ENCODE results near the gene BEND7.
"Not testable (repeated sequence)": the region's sequence is repeated elsewhere in the genome, so short reads cannot be mapped to it uniquely, and the experiment has no call there.

Gene BEND7

GRCh38 chr10:13528875-13529713 is at the start of gene BEND7:
BEND7 (minus strand) TSS chr10:13529014; CDS start chr10:13528533, 481 bp downstream.
- no peak for DNase-seq (ENCODE audit: low read depth in 2 of 2)

GRCh38 chr10:13573960-13574359 is 45.1 kb upstream of the BEND7 start:
- DNase-seq (ENCODE audit: low read depth in 2 of 2), result no peak

GRCh38 chr10:13571541-13571940 is 42.7 kb upstream of the BEND7 start:
- no peak for DNase-seq (ENCODE audit: low read depth in 2 of 2)

- no peak for DNase-seq (ENCODE audit: low read depth in 2 of 2)
These were observed 38.2 kb upstream of the BEND7 start for GRCh38 chr10:13567030-13567429.

- DNase-seq (ENCODE audit: low read depth in 2 of 2), result no peak
These were observed 35.8 kb upstream of the BEND7 start for GRCh38 chr10:13564576-13564975.

- no peak for DNase-seq (ENCODE audit: low read depth in 2 of 2)
These were observed 34.9 kb upstream of the BEND7 start for GRCh38 chr10:13563481-13564445.

GRCh38 chr10:13560597-13560996 is 31.8 kb upstream of the BEND7 start:
- DNase-seq (ENCODE audit: low read depth in 2 of 2), result no peak

GRCh38 chr10:13559124-13559700 is 30.4 kb upstream of the BEND7 start:
- no peak for DNase-seq (ENCODE audit: low read depth in 2 of 2)

GRCh38 chr10:13555884-13556510 is 27.2 kb upstream of the BEND7 start:
- no peak for DNase-seq (ENCODE audit: low read depth in 2 of 2)

GRCh38 chr10:13550802-13551201 is 22.0 kb upstream of the BEND7 start:
- no peak for DNase-seq (ENCODE audit: low read depth in 2 of 2)

GRCh38 chr10:13542533-13542932 is 13.7 kb upstream of the BEND7 start:
- no peak for DNase-seq (ENCODE audit: low read depth in 2 of 2)

- DNase-seq (ENCODE audit: low read depth in 2 of 2), result not testable (repeated sequence)
These were observed 9.2 kb upstream of the BEND7 start for GRCh38 chr10:13537985-13538384.

GRCh38 chr10:13536674-13537366 is 8.0 kb upstream of the BEND7 start:
- DNase-seq (ENCODE audit: low read depth in 2 of 2), result no peak

- DNase-seq (ENCODE audit: low read depth in 2 of 2), result no peak
These were observed 6.5 kb upstream of the BEND7 start for GRCh38 chr10:13535346-13535745.

- no peak for DNase-seq (ENCODE audit: low read depth in 2 of 2)
These were observed 830 bp upstream of the BEND7 start for GRCh38 chr10:13529714-13529973.

GRCh38 chr10:13528123-13528874 is 515 bp downstream of the BEND7 start:
- no peak for DNase-seq (ENCODE audit: low read depth in 2 of 2)

- no peak for DNase-seq (ENCODE audit: low read depth in 2 of 2)
These were observed 1.0 kb downstream of the BEND7 start for GRCh38 chr10:13527864-13528122.

GRCh38 chr10:13526948-13527863 is 1.6 kb downstream of the BEND7 start:
- DNase-seq (ENCODE audit: low read depth in 2 of 2), result no peak

- DNase-seq (ENCODE audit: low read depth in 2 of 2), result no peak
These were observed 3.2 kb downstream of the BEND7 start for GRCh38 chr10:13525663-13526062.

GRCh38 chr10:13521026-13521425 is 7.8 kb downstream of the BEND7 start:
- DNase-seq (ENCODE audit: low read depth in 2 of 2), result no peak

Measured in activated CD8-positive, alpha-beta memory T cell treated with anti-CD3 and anti-CD28 coated beads for 4 hours (primary cell).